CD4-positive, CD25-positive, alpha-beta regulatory T cell (primary cell): ENCODE measurements around the gene CAV3. TPM values are rescaled to one million over a fixed set of nuclear protein-coding genes. Genes with fewer than 3 reads are reported as not detected.

Source experiments
- ATAC-seq, 2 donors: fragments of 150-1000 bp; cut with Tn5 transposase; one replicate each; pipeline ENCODE4 v1.10.0; 2021; ENCODE audit warnings: low read depth in 2 of 2, moderate number of reproducible peaks in 2 of 2, moderate library complexity in 1 of 2
- DNase-seq, 3 donors: peaks; one replicate each; pipeline versions ENCODE4 v3.0.0 to v3.0.0-alpha.2; 2012 to 2022; ENCODE audit warnings: mixed read lengths in 1 of 3
- H3K27ac ChIP-seq: one replicate; pipeline ENCODE4 v1.7.0; 2013; ENCODE audit warnings: mild to moderate bottlenecking, low read length; ENCODE audit not compliant: insufficient read depth, poor library complexity, severe bottlenecking
- H3K27me3 ChIP-seq: one replicate; pipeline ENCODE4 v1.7.0; 2013; ENCODE audit warnings: low read length; ENCODE audit not compliant: control insufficient read depth, insufficient read depth
- H3K36me3 ChIP-seq: one replicate; pipeline ENCODE4 v1.7.0; 2013; ENCODE audit warnings: mild to moderate bottlenecking, low read length, moderate library complexity; ENCODE audit not compliant: control insufficient read depth, insufficient read depth
- H3K4me1 ChIP-seq: 2 replicates; pipeline ENCODE4 v1.7.0; 2013; ENCODE audit warnings: mild to moderate bottlenecking, low read length; ENCODE audit not compliant: insufficient read depth, control insufficient read depth, poor library complexity, severe bottlenecking
- H3K4me3 ChIP-seq: one replicate; pipeline ENCODE4 v1.7.0; 2013; ENCODE audit warnings: low read depth, mild to moderate bottlenecking, low read length, moderate library complexity
- H3K9me3 ChIP-seq, 2 experiments: 1 replicate in 1 of 2; 2 replicates in 1 of 2; pipeline ENCODE4 v1.7.0; 2013; ENCODE audit warnings: low read length in 2 of 2, mild to moderate bottlenecking in 1 of 2, moderate library complexity in 1 of 2; ENCODE audit not compliant: control insufficient read depth in 2 of 2
- H3K27ac Mint-ChIP-seq, 3 donors: one replicate each; pipeline ENCODE4 v1.8.0; 2020 to 2022; ENCODE audit warnings: mild to moderate bottlenecking in 3 of 3, mixed read lengths in 3 of 3, moderate library complexity in 2 of 3
- H3K27me3 Mint-ChIP-seq: one replicate; pipeline ENCODE4 v1.8.0; 2022; ENCODE audit warnings: mild to moderate bottlenecking, mixed read lengths
- H3K36me3 Mint-ChIP-seq: one replicate; pipeline ENCODE4 v1.8.0; 2020; ENCODE audit warnings: mixed read lengths
- H3K4me1 Mint-ChIP-seq, 4 donors: one replicate each; pipeline ENCODE4 v1.8.0; 2020 to 2022; ENCODE audit warnings: mixed read lengths in 4 of 4, mild to moderate bottlenecking in 1 of 4
- H3K4me3 Mint-ChIP-seq, 4 donors: one replicate each; pipeline ENCODE4 v1.8.0; 2020 to 2022; ENCODE audit warnings: mild to moderate bottlenecking in 4 of 4, mixed read lengths in 4 of 4, moderate library complexity in 3 of 4
- H3K9me3 Mint-ChIP-seq, 7 donors: one replicate each; pipeline ENCODE4 v1.8.0; 2020 to 2022; ENCODE audit warnings: mixed read lengths in 7 of 7, mild to moderate bottlenecking in 3 of 7, moderate library complexity in 2 of 7
- polyA plus RNA-seq, 4 donors: library from polyadenylated mRNA; unstranded; fragments of 300-500 nt; fragmentation: Illumina TruSeq; gene quantifications; one replicate each; pipeline ENCODE4 v1.2.3, GENCODE V29; 2021
- total RNA-seq: library from RNA; stranded (reverse); gene quantifications from one replicate; pipeline ENCODE4 v1.2.3, GENCODE V29; 2022

Gene CAV3
- total and polyA plus RNA-seq, 5 donors from 2014 or later: not detected

DNA sequence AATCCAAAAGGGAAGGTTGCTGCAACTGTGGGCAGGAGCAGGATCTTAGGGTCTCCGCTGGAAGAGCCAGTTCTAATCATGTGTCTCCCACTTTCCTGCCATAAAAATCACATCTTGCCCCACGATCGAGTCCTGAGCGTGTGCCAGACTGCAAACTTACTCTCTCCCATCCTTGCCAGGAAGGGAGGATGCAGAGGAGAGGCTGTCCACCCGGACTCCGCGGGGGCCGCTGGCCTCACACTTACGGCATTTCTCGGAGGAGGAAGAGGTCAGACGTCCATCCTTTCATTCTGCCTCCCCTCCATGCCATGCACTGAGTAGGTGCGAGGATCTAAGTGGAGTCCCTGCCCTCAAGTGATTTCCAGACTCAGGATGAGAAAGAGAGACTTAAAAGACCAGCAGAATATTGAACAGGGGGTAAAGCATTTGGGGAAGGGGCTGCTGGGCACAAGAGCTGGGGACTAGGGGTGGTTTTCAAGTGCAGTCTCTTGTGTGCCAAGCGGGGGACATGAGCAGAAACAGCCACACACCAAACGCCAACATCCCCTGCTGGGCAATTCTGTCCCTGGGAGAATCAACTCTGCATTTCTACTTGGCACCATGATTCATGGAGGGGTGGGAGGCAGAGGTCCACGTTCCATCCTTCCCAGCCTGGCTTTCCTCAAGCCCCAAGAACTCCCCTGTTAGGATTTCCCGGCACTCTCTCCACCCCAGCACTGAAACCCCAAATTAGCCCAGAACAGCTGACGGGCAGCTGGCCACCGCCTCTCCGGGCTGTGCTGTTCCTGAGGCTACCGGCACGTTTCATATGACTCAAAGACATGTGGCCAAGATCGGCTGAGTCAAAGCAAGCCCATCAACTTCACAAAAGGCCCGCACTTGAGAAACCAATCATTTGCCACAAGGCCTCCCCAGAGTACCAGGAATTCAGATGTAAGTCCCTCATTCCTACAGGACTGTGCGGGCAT, 24.2 kb downstream of the CAV3 start:
- Histone ChIP-seq H3K4me3 (no peak overlapping the region), H3K27ac (no peak overlapping the region), H3K4me1 (no peaks in the 10 kb centered on the region), H3K36me3 (no peaks in the 10 kb centered on the region), H3K27me3 (no peaks in the 10 kb centered on the region), H3K9me3 (no peaks in the 10 kb centered on the region)
- no peak overlapping the region for H3K4me3 Mint-ChIP-seq
- no peak overlapping the region for H3K27ac Mint-ChIP-seq
- H3K4me1 Mint-ChIP-seq: peaks cover 0 to 2% (median 0%) of the 10 kb centered on the region in 4 donors
- H3K27me3 Mint-ChIP-seq: peaks cover 6% of the 10 kb centered on the region
- H3K36me3 Mint-ChIP-seq: no peaks in the 10 kb centered on the region
- DNase-seq: no peak
- no peak for ATAC-seq
- H3K9me3 Mint-ChIP-seq: no peaks in the 10 kb centered on the region

DNA sequence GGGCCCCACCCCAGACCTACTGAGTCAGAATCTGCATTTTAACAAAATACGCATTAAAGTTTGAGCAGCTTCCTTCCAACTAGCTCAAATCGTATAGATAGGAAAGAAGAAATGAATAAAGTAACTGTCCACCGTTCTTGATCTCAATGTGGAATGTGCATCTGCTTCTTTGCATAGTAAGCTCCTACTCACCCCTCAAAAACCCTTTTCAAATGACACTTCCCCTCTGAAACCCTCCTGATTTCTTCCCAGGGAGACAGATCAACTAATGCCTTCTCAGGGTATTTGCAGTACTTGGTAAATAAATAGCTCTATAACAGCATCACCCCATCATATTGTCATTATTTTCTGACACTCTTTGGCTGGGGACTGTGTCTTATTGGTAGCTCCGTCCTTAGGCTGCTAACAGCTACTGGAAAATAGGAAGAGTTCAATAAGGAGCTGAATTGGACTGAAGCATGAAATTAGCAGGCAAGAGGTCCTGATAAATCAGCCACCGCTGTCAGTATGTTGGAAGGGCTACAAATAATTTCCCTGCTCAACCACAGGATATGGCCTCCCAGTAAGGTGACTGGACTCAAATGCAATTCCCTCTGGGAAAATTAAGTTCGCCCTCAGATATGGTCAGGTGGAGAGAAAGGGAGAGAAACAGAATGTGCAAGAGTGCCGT, 25.6 kb downstream of the CAV3 start:
- peaks cover 0 to 2% (median 0%) of the 10 kb centered on the region in 4 donors for H3K4me1 Mint-ChIP-seq
- no peak overlapping the region for H3K4me3 Mint-ChIP-seq
- H3K9me3 Mint-ChIP-seq: no peaks in the 10 kb centered on the region
- Histone ChIP-seq H3K27ac (no peak overlapping the region), H3K9me3 (no peaks in the 10 kb centered on the region), H3K36me3 (no peaks in the 10 kb centered on the region), H3K4me3 (no peak overlapping the region), H3K4me1 (no peaks in the 10 kb centered on the region), H3K27me3 (no peaks in the 10 kb centered on the region)
- peaks cover 6% of the 10 kb centered on the region for H3K27me3 Mint-ChIP-seq
- H3K36me3 Mint-ChIP-seq: no peaks in the 10 kb centered on the region
- H3K27ac Mint-ChIP-seq: no peak overlapping the region
- DNase-seq (no peak), ATAC-seq (no peak)

DNA sequence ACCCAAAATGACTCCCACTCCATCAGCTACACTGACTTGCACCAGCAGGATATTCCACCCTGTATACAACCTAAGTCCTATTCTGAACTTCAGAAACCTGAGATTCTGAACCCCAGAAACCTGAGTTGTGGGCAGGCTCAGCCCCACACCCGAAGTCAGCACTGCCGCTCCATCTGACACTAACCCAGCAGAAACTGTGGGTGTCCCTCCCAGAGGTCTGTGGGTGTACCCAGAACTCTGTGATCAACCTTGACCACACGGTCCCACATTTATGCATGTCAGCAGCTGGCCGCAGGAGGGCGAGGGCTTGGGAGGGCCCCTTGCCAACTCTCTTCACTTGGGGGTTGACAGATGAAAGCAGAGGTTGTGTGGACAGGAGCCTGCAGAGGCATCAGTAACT, 26.5 kb downstream of the CAV3 start:
- H3K36me3 Mint-ChIP-seq: no peaks in the 10 kb centered on the region
- no peak for DNase-seq
- peaks cover 0 to 2% (median 0%) of the 10 kb centered on the region in 4 donors for H3K4me1 Mint-ChIP-seq
- no peaks in the 10 kb centered on the region for H3K9me3 ChIP-seq
- H3K27me3 ChIP-seq: no peaks in the 10 kb centered on the region
- H3K4me3 ChIP-seq: no peak overlapping the region
- peaks cover 9% of the 10 kb centered on the region for H3K27me3 Mint-ChIP-seq
- H3K4me3 Mint-ChIP-seq: no peak overlapping the region
- no peaks in the 10 kb centered on the region for H3K36me3 ChIP-seq
- no peak for ATAC-seq
- H3K4me1 ChIP-seq: no peaks in the 10 kb centered on the region
- no peak overlapping the region for H3K27ac ChIP-seq
- no peaks in the 10 kb centered on the region for H3K9me3 Mint-ChIP-seq
- no peak overlapping the region for H3K27ac Mint-ChIP-seq

DNA sequence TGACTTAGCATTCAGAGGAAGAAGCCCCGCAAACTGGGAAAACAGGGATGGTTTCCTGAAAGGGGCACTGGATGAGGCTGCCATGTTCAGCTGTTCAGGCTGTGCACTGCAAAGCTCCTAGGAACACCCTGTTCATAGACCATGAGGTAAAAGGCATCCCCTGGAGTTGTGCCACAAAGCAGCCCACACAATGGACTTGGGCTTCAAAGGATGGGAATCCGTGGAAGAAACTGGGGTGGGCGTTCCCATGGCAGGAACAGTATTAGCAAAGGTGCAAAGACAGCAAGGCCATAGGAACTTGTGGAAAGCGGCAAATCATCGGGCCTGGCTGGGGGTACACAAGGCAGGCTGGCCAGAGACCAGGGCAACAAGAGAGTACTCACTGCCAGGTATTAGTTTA, 26.9 kb downstream of the CAV3 start:
- no peak overlapping the region for H3K27ac ChIP-seq
- Mint-ChIP-seq H3K27me3 (peaks cover 10% of the 10 kb centered on the region), H3K36me3 (no peaks in the 10 kb centered on the region), H3K27ac (no peak overlapping the region), H3K4me1 (peaks cover 0 to 2% (median 0%) of the 10 kb centered on the region in 4 donors), H3K4me3 (no peak overlapping the region), H3K9me3 (no peaks in the 10 kb centered on the region)
- no peaks in the 10 kb centered on the region for H3K9me3 ChIP-seq
- H3K4me3 ChIP-seq: no peak overlapping the region
- H3K36me3 ChIP-seq: no peaks in the 10 kb centered on the region
- no peak for DNase-seq
- no peak for ATAC-seq
- H3K4me1 ChIP-seq: no peaks in the 10 kb centered on the region
- no peaks in the 10 kb centered on the region for H3K27me3 ChIP-seq

DNA sequence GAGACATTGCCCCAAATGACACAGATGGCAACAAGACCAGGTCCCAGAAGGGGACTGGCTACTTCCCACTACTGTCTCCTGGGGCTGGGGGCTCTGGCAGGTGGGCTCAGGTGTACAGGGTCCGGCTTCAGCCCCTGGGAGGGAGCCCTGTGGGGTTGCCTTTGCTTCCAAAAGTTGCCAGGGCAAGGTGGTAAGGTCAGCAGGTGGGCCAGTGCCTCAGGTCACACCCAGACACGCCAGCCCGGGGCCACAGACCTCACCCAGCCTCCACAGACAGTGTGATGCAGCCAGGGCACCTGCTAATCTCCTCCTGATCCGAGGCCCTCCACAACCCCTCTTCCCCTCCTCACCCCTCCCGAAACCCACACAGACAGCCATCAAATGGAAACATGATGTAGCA, 28.3 kb downstream of the CAV3 start:
- no peak for ATAC-seq
- H3K36me3 Mint-ChIP-seq: no peaks in the 10 kb centered on the region

DNA sequence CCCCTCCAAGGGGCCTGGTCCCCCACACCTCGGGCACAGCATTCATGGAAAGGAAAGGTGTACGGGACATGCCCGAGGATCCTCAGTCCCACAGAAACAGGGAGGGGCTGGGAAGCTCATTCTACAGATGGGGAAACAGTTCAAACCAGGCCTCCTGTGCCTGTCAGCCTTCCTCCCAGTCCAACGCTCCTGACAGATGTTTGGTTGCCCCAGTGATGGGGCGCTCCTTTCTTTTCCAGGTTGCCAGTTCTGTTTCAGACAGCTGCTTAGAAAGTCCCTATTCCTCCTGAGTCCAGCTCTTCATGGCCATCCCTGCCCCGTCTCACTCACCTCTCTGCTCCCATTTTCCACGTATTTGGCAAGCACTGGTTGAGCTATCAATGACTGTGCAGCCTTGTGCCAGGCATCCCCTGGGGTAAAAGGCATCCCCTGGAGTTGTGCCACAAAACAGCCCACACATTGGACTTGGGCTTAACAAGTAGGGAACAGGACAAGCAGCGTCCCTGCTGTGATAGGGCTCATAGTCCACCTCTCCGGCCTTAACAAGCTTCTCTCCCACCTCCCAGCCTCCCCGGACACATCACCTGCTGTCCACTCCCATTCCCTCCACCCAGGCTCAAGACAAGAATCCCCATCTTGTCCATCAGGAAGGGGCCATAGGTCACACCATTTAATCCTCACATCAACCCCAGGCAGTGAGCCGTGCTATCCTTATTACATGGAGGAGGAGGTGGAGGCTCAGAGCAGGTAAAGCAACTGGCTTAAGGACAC, 29.2 kb downstream of the CAV3 start:
- no peak for DNase-seq
- Histone ChIP-seq H3K9me3 (no peaks in the 10 kb centered on the region), H3K27ac (no peak overlapping the region), H3K4me3 (no peak overlapping the region), H3K27me3 (peaks cover 2% of the 10 kb centered on the region), H3K36me3 (no peaks in the 10 kb centered on the region), H3K4me1 (no peaks in the 10 kb centered on the region)
- no peaks in the 10 kb centered on the region for H3K36me3 Mint-ChIP-seq
- peaks cover 8% of the 10 kb centered on the region for H3K27me3 Mint-ChIP-seq
- H3K4me3 Mint-ChIP-seq: no peak overlapping the region
- ATAC-seq: no peak
- H3K4me1 Mint-ChIP-seq: peaks cover 0 to 2% (median 0%) of the 10 kb centered on the region in 4 donors
- H3K9me3 Mint-ChIP-seq: no peaks in the 10 kb centered on the region
- no peak overlapping the region for H3K27ac Mint-ChIP-seq

More for the DNA sequence above, 28.3 kb downstream of the CAV3 start:
- H3K36me3 ChIP-seq: no peaks in the 10 kb centered on the region
- Mint-ChIP-seq H3K9me3 (no peaks in the 10 kb centered on the region), H3K4me3 (no peak overlapping the region), H3K27ac (no peak overlapping the region), H3K27me3 (peaks cover 13% of the 10 kb centered on the region), H3K4me1 (peaks cover 0 to 2% (median 0%) of the 10 kb centered on the region in 4 donors)
- no peak for DNase-seq
- no peak overlapping the region for H3K27ac ChIP-seq
- no peak overlapping the region for H3K4me3 ChIP-seq
- no peaks in the 10 kb centered on the region for H3K9me3 ChIP-seq
- no peaks in the 10 kb centered on the region for H3K4me1 ChIP-seq
- peaks cover 2% of the 10 kb centered on the region for H3K27me3 ChIP-seq

DNA sequence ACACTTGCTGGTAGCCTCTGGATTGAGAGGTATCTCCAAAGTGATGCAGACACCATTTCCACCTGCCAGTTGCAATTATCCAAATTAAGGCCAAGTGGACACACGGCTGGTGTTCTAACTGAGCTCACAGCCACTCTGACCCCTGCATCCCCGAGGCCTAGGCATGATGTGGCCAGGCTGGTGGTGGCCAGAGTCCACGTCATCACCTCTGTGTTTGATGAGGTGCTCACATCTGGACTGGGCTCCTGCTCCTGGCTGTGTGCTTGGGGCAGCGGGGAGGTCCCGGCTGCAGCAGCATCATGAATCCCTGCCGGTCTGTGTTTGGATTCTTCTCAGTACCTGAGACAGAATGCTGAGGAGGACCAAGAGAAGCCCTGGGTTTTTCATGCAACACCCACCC, 30.9 kb downstream of the CAV3 start:
- H3K9me3 Mint-ChIP-seq: no peaks in the 10 kb centered on the region
- H3K4me3 Mint-ChIP-seq: no peak overlapping the region
- H3K36me3 Mint-ChIP-seq: no peaks in the 10 kb centered on the region

More for the DNA sequence above, 30.9 kb downstream of the CAV3 start:
- Histone ChIP-seq H3K9me3 (no peaks in the 10 kb centered on the region), H3K27ac (no peak overlapping the region), H3K4me1 (peaks cover 16% of the 10 kb centered on the region), H3K4me3 (no peak overlapping the region), H3K27me3 (peaks cover 2% of the 10 kb centered on the region), H3K36me3 (no peaks in the 10 kb centered on the region)
- Mint-ChIP-seq H3K27ac (no peak overlapping the region), H3K4me1 (peaks cover 0 to 11% (median under 1%) of the 10 kb centered on the region in 4 donors), H3K27me3 (peaks cover 21% of the 10 kb centered on the region)
- ATAC-seq (no peak), DNase-seq (no peak)
